ENCODE data around the gene C19orf73.
"Not testable (repeated sequence)": the region's sequence is repeated elsewhere in the genome, so short reads cannot be mapped to it uniquely, and the experiment has no call there.

Gene C19orf73

GRCh38 chr19:49148784-49149651 is 30.1 kb upstream of the C19orf73 start:
- DNase-seq (ENCODE audit: low spot score) = peak; percentile 85

GRCh38 chr19:49148044-49148682 is 29.2 kb upstream of the C19orf73 start:
- no peak for DNase-seq (ENCODE audit: low spot score)

GRCh38 chr19:49146408-49146770 is 27.4 kb upstream of the C19orf73 start:
- not testable (repeated sequence) for DNase-seq (ENCODE audit: low spot score)

GRCh38 chr19:49145573-49146407 is 26.8 kb upstream of the C19orf73 start:
- no peak for DNase-seq (ENCODE audit: low spot score)

GRCh38 chr19:49142866-49143335 is 24.0 kb upstream of the C19orf73 start:
- peak; percentile 91 for DNase-seq (ENCODE audit: low spot score)

GRCh38 chr19:49141352-49141751 is 22.4 kb upstream of the C19orf73 start:
- DNase-seq (ENCODE audit: low spot score) = no peak

GRCh38 chr19:49140951-49141350 is 22.0 kb upstream of the C19orf73 start:
- DNase-seq (ENCODE audit: low spot score) = no peak

GRCh38 chr19:49136771-49137171 is 17.8 kb upstream of the C19orf73 start:
- no peak for DNase-seq (ENCODE audit: low spot score)

GRCh38 chr19:49135686-49136085 is 16.7 kb upstream of the C19orf73 start:
- DNase-seq (ENCODE audit: low spot score) = no peak

GRCh38 chr19:49133621-49134454 is 14.9 kb upstream of the C19orf73 start:
- no peak for DNase-seq (ENCODE audit: low spot score)

- no peak for DNase-seq (ENCODE audit: low spot score)
These were observed 14.1 kb upstream of the C19orf73 start for GRCh38 chr19:49132974-49133609.

GRCh38 chr19:49130325-49130724 is 11.4 kb upstream of the C19orf73 start:
- no peak for DNase-seq (ENCODE audit: low spot score)

GRCh38 chr19:49129238-49129583 is 10.3 kb upstream of the C19orf73 start:
- DNase-seq (ENCODE audit: low spot score) = no peak

- no peak for DNase-seq (ENCODE audit: low spot score)
These were observed 9.7 kb upstream of the C19orf73 start for GRCh38 chr19:49128545-49129237.

GRCh38 chr19:49127674-49128544 is 9.0 kb upstream of the C19orf73 start:
- peak; percentile 91 for DNase-seq (ENCODE audit: low spot score)

GRCh38 chr19:49127225-49127624 is 8.3 kb upstream of the C19orf73 start:
- not testable (repeated sequence) for DNase-seq (ENCODE audit: low spot score)

GRCh38 chr19:49126575-49126974 is 7.6 kb upstream of the C19orf73 start:
- no peak for DNase-seq (ENCODE audit: low spot score)

- no peak for DNase-seq (ENCODE audit: low spot score)
These were observed 6.2 kb upstream of the C19orf73 start for GRCh38 chr19:49125025-49125731.
